NB4 (cell line): ENCODE measurements around the gene TMEM63A.

Source experiments
- POLR2A ChIP-seq: IDR thresholded peaks from 2 replicates; pipeline ENCODE4 v1.6.1; 2011; ENCODE audit warnings: mild to moderate bottlenecking; ENCODE audit not compliant: insufficient read length; ENCODE audit errors: extremely low read depth
- TF ChIP-seq, protein P1 (sequence below): IDR thresholded peaks from one replicate; pipeline ENCODE4 v1.5.1; 2012; ENCODE audit warnings: low read depth, low read length

DNA sequence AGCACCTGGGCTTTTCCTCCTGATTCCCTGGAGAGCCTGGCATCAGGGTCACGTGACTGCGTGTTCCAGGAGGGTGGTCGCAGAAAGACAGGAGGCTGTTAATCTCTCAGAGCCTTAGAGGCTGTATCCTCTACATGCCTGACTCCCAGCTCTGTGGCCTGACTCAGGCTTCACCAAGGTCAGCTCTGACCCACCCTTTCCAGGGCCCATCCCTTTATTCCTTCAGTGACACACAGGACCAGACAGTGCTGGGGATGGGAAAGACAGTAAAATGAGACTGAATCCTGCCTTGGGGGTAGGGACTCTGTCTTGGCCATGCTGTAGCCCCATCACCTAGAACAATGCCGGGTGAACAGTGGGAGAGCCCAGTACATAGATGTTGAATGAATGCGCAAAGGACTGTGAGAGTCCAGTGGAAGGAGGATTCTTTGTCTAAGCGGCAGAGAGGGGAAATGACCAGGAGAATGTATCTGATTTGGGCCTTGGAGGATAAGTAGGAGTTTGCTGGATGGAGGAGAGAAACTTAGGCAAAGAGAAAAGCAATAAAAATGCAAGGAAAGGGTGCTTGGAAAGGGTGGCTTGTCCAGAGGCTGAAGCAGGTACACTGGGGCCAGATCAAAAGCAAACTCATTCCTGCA lies 39.3 kb downstream of the TMEM63A start:
- TF ChIP-seq, protein P1, sequence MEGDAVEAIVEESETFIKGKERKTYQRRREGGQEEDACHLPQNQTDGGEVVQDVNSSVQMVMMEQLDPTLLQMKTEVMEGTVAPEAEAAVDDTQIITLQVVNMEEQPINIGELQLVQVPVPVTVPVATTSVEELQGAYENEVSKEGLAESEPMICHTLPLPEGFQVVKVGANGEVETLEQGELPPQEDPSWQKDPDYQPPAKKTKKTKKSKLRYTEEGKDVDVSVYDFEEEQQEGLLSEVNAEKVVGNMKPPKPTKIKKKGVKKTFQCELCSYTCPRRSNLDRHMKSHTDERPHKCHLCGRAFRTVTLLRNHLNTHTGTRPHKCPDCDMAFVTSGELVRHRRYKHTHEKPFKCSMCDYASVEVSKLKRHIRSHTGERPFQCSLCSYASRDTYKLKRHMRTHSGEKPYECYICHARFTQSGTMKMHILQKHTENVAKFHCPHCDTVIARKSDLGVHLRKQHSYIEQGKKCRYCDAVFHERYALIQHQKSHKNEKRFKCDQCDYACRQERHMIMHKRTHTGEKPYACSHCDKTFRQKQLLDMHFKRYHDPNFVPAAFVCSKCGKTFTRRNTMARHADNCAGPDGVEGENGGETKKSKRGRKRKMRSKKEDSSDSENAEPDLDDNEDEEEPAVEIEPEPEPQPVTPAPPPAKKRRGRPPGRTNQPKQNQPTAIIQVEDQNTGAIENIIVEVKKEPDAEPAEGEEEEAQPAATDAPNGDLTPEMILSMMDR = no peak
- no peak for TF ChIP-seq POLR2A
